Activated T-helper 1 cell treated with anti-CD3 and anti-CD28 coated beads, Interleukin-12 subunit alpha, Interleukin-12 subunit beta, Interleukin-2, Interleukin-4 antibody, amounts not matched to agents 30 ng/mL and 10 ng/mL and 1 ng/mL, durations not matched to agents 14 hours and 24 hours and 36 hours (primary cell): ENCODE measurements around the gene ANXA11. TPM values are rescaled to one million over a fixed set of nuclear protein-coding genes. Genes with fewer than 3 reads are reported as not detected.

Source experiments
- DNase-seq: peaks from one replicate; pipeline ENCODE4 v3.0.0; 2021; ENCODE audit warnings: low spot score
- H3K27ac Mint-ChIP-seq: one replicate; pipeline ENCODE4 v1.8.0; 2021; ENCODE audit warnings: mild to moderate bottlenecking, mixed read lengths
- H3K27me3 Mint-ChIP-seq: one replicate; pipeline ENCODE4 v1.8.0; 2022; ENCODE audit warnings: mild to moderate bottlenecking, moderate library complexity, mixed read lengths; ENCODE audit not compliant: insufficient read depth
- H3K36me3 Mint-ChIP-seq: one replicate; pipeline ENCODE4 v1.8.0; 2021; ENCODE audit warnings: low read depth, mixed read lengths
- H3K4me1 Mint-ChIP-seq: one replicate; pipeline ENCODE4 v1.8.0; 2021; ENCODE audit warnings: low read depth, mixed read lengths
- H3K4me3 Mint-ChIP-seq: one replicate; pipeline ENCODE4 v1.8.0; 2021; ENCODE audit warnings: mild to moderate bottlenecking, moderate library complexity, mixed read lengths
- H3K9me3 Mint-ChIP-seq: one replicate; pipeline ENCODE4 v1.8.0; 2021; ENCODE audit warnings: mixed read lengths
- intact Hi-C: fragments of 100-400 bp; cut with micrococcal nuclease; formaldehyde crosslinking; loops from one replicate; pipeline ENCODE4 v1.15.1; 2024
- total RNA-seq: library from RNA; stranded (reverse); gene quantifications from 2 replicates; pipeline ENCODE4 v1.2.3, GENCODE V29; 2022

The ANXA11 gene
- total RNA-seq, 1 donor from 2014 or later: 216 TPM

DNA sequence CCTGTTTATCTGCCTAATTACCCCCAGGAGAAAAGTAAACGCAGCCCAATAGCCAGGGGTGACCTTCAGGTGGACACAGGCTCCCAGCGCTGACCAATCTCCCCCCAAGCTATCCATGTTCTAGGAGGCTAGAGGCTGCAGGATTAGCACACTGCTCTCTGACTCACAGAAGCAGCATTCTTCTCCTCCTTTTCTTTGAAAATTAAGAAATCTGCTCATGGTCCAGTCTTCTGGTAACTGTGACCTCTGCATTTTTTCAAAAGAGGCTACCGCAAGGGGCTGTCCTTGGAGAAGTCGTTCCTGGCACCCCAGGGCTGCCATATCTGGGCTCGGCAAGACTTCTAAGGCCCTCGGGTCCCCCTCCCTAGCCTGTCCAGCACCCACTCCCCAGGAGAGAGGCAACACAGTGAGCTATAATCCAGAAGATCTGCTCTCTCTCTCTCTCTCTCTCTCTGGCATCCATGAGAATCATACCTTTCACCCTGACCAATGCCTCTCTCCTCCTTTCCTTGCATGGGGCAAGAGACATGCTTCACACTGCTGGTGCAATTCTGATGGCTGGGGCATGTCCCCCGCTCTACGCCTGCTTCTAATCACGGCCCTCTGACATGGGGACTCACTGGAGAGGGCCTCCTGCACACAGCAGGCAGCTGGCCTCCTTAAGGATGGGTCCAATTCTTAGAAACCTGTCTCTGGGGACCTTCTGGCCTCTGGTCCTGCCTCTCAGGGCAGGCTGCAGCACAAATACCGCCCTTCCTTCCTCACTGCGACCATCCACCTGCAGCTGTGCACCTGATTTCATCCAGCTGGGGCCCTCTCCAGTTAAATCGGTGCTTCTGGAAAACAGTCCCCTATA lies 27.3 kb downstream of the ANXA11 start:
- intact Hi-C loops: no loop called here
- Mint-ChIP-seq H3K4me1 (peaks cover 20% of the 10 kb centered on the region), H3K36me3 (peaks cover 10% of the 10 kb centered on the region), H3K27me3 (no peaks in the 10 kb centered on the region), H3K4me3 (no peak overlapping the region), H3K27ac (peak overlapping the region; percentile 30), H3K9me3 (no peaks in the 10 kb centered on the region)
- DNase-seq: no peak

DNA sequence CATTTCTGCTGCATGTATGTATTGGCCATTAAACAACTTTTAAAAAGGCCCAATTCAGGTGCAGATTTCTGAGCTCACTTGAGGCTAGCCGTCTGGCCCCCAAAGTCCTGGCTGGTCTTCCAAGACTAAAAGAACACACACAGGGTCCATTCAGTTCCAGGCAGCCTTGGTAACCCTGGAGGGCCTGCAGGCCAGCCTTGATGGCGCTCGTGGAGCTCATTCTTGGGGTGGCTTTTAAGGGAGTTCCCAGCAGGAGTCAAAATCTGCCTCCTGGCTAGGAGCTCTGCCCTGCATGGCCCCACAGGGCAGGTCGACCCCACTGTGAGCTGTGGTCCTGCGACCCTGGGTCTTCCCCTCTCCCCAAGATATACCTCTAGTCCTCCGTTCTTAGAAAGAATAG lies 28.8 kb downstream of the ANXA11 start:
- intact Hi-C loops: no loop called here
- H3K4me1 Mint-ChIP-seq: peaks cover 8% of the 10 kb centered on the region
- H3K36me3 Mint-ChIP-seq: peaks cover 7% of the 10 kb centered on the region
- H3K27me3 Mint-ChIP-seq: no peaks in the 10 kb centered on the region
- no peak overlapping the region for H3K27ac Mint-ChIP-seq
- H3K9me3 Mint-ChIP-seq: no peaks in the 10 kb centered on the region
- no peak overlapping the region for H3K4me3 Mint-ChIP-seq
- no peak for DNase-seq

- intact Hi-C loops: no loop called here
- Mint-ChIP-seq H3K27me3 (no peaks in the 10 kb centered on the region), H3K9me3 (no peaks in the 10 kb centered on the region), H3K27ac (no peak overlapping the region), H3K4me3 (no peak overlapping the region), H3K4me1 (peaks cover 2% of the 10 kb centered on the region), H3K36me3 (peaks cover 8% of the 10 kb centered on the region)
- no peak for DNase-seq
These were observed 30.5 kb downstream of the ANXA11 start for GRCh38 chr10:80174641-80175395.

DNA sequence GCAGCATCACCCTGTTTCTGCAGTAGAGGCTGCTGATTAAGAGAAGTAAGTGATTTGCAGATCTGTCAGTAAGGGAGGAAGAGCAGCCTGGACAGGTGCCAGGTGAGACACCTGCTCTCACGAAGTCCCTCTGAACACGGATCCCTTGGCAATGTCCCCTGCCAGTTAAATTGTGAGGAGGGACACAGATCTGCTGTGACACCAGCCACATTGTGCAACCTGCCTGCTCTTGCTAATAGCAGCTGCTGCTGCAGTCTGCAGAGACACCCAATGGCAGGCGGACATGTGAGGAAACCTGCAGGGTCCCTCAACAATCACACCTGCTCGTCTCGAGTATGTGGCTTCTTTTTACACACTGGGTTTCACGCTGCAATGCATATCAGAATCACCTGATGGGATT lies 31.9 kb downstream of the ANXA11 start:
- DNase-seq: no peak
- no peak overlapping the region for H3K4me3 Mint-ChIP-seq
- H3K27me3 Mint-ChIP-seq: no peaks in the 10 kb centered on the region
- H3K36me3 Mint-ChIP-seq: peaks cover 12% of the 10 kb centered on the region
- no peaks in the 10 kb centered on the region for H3K9me3 Mint-ChIP-seq
- H3K4me1 Mint-ChIP-seq: peaks cover 3% of the 10 kb centered on the region
- intact Hi-C loops: no loop called here
- H3K27ac Mint-ChIP-seq: no peak overlapping the region

GRCh38 chr10:80172896-80173295 lies 32.4 kb downstream of the ANXA11 start:
- intact Hi-C loops: no loop called here
- Mint-ChIP-seq H3K36me3 (peaks cover 12% of the 10 kb centered on the region), H3K4me3 (no peak overlapping the region), H3K27ac (no peak overlapping the region), H3K9me3 (no peaks in the 10 kb centered on the region), H3K4me1 (peaks cover 3% of the 10 kb centered on the region), H3K27me3 (no peaks in the 10 kb centered on the region)
- no peak for DNase-seq

DNA sequence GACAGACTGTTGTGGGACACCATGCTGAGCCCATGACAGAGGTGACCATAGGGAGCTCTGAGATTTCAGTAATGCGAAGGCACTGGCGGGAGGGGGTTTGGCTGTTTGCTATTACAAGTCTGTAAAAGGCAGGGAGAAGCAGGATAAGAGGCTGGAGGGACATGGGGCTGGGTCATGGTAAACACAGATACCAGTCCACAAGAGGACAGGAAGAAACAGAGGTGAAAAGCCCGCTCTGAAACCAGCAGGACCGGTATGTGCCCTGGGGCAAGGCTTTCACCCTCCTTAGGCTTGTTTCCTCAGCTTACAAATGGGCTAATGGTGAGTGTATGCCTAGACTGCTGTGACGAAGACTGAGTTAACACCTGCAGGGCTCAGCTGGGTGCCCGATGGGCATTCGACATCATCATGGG lies 34.1 kb downstream of the ANXA11 start:
- Mint-ChIP-seq H3K27ac (no peak overlapping the region), H3K27me3 (no peaks in the 10 kb centered on the region), H3K4me1 (peaks cover 7% of the 10 kb centered on the region), H3K4me3 (no peak overlapping the region), H3K36me3 (peaks cover 13% of the 10 kb centered on the region), H3K9me3 (no peaks in the 10 kb centered on the region)
- intact Hi-C loops: no loop called here
- DNase-seq: no peak

DNA sequence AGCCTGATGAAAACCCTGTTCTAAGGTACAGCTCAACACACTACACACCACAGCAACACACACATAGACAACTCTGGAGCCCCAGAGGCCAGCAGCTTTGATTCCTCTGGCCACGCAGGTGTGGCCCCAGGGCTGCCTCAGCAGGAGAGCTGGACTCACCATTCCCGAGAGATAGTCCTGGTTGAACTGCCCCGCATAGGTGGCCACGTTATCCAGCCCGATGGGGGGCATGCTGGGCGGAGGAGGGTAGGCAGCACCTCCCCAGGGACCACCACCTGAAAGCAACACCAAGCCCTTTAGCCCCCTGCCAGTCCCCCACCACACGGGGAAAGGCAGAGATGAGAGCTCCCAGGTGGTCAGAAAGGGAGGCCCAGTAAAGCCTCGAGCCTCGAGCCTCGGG lies 34.7 kb downstream of the ANXA11 start:
- no peak overlapping the region for H3K4me3 Mint-ChIP-seq
- H3K36me3 Mint-ChIP-seq: peaks cover 19% of the 10 kb centered on the region
- H3K4me1 Mint-ChIP-seq: peaks cover 13% of the 10 kb centered on the region
- no peaks in the 10 kb centered on the region for H3K9me3 Mint-ChIP-seq
- intact Hi-C loops: no loop called here
- DNase-seq: no peak
- H3K27ac Mint-ChIP-seq: no peak overlapping the region
- H3K27me3 Mint-ChIP-seq: no peaks in the 10 kb centered on the region

DNA sequence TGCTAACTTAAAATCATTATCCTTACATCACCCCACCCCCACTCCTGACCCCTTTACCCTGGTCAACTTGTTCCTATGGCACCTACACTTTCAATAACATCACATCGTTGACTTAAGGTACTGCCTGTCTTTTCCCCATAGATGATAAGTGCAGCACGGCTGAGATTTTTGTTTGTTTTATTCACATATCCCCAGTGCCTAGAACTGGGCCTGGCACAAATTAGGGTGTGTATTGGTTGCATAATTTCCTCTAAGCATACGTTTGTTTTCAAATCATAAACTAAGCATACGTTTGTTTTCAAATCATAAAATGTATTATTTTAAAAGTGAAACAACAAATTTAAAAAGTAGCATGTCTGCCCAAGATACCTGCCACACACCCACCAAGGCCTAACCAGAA lies 35.3 kb downstream of the ANXA11 start:
- no peak overlapping the region for H3K4me3 Mint-ChIP-seq

GRCh38 chr10:80168679-80169380 lies 36.5 kb downstream of the ANXA11 start:
- Mint-ChIP-seq H3K27me3 (no peaks in the 10 kb centered on the region), H3K4me3 (no peak overlapping the region), H3K4me1 (peaks cover 14% of the 10 kb centered on the region), H3K36me3 (peaks cover 23% of the 10 kb centered on the region), H3K9me3 (no peaks in the 10 kb centered on the region), H3K27ac (no peak overlapping the region)
- no peak for DNase-seq
- intact Hi-C loops: loop anchor here (2.0 kb wide), 1 partner anchor 54 kb away; no protein-coding TSS in a partner anchor

More for the DNA sequence above, 35.3 kb downstream of the ANXA11 start:
- Mint-ChIP-seq H3K9me3 (no peaks in the 10 kb centered on the region), H3K36me3 (peaks cover 20% of the 10 kb centered on the region), H3K27ac (peak overlapping the region; percentile 37), H3K4me1 (peaks cover 14% of the 10 kb centered on the region), H3K27me3 (no peaks in the 10 kb centered on the region)
- no peak for DNase-seq
- intact Hi-C loops: no loop called here

GRCh38 chr10:80168162-80168511 lies 37.2 kb downstream of the ANXA11 start:
- Mint-ChIP-seq H3K4me3 (no peak overlapping the region), H3K4me1 (peaks cover 14% of the 10 kb centered on the region), H3K27ac (no peak overlapping the region)

DNA sequence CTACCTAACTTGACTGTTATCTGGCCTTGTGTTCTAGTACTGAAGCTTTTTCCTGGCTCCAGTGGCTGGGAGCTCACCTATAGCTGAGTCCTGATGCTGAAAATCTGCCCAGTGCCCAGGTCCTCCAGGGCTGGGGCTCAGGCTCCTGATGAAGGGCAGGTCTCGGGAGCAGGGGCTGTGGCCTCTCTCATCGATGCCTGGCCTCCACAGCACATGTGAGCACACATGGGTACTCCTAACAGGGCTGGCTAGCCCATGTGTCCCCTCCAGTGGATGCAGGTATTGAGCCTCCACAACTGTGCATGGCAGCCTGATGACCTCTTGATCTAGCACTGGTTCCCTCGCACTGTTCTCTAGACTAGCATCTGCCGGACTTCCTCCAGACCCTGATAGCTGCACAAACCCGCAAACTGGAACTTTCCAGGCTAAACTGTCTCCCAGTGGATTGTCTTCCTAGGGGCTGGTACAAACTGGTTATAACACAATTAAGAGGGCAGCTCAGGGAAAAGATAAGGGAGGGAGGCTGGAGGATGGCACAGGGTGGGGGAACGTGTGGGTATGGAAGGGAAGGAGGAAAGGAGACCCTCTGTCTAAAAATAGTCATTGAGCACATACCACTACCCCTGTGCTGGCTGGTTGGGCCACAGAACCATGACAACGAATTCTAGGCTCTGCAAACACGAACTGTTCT lies 37.7 kb downstream of the ANXA11 start:
- Mint-ChIP-seq H3K36me3 (peaks cover 31% of the 10 kb centered on the region), H3K27me3 (no peaks in the 10 kb centered on the region), H3K27ac (no peak overlapping the region), H3K4me1 (peaks cover 14% of the 10 kb centered on the region), H3K9me3 (no peaks in the 10 kb centered on the region), H3K4me3 (no peak overlapping the region)
- no peak for DNase-seq
- intact Hi-C loops: loop anchor here (2.0 kb wide), 1 partner anchor 55 kb away; no protein-coding TSS in a partner anchor

More at GRCh38 chr10:80168162-80168511, 37.2 kb downstream of the ANXA11 start:
- no peaks in the 10 kb centered on the region for H3K27me3 Mint-ChIP-seq
- H3K36me3 Mint-ChIP-seq: peaks cover 27% of the 10 kb centered on the region
- intact Hi-C loops: loop anchor here (2.0 kb wide), 1 partner anchor 55 kb away; no protein-coding TSS in a partner anchor
- H3K9me3 Mint-ChIP-seq: no peaks in the 10 kb centered on the region
- DNase-seq: no peak
